T-helper 2 cell treated with Interferon-gamma antibody and Interleukin-4, amounts not matched to agents 100 ng/mL and 5 ng/mL, for 36 hours (primary cell): ENCODE data around the gene ZNF101. TPM values are rescaled to one million over a fixed set of nuclear protein-coding genes. Genes with fewer than 3 reads are reported as not detected.

Experiments
- intact Hi-C: fragments of 100-400 bp; cut with micrococcal nuclease; formaldehyde crosslinking; loops from one replicate; pipeline ENCODE4 v1.15.1; 2023
- total RNA-seq: library from RNA; stranded (reverse); gene quantifications from 2 replicates; pipeline ENCODE4 v1.2.3, GENCODE V29; 2022

Gene ZNF101
- 80.6 and 86.2 TPM in 2 replicates for total RNA-seq

- intact Hi-C loops, result loop anchor here (1.0 to 2.0 kb wide), 5 partner anchors 65 to 232 kb away; partner anchors contain the start of genes ZNF14 and ZNF93
Measured at GRCh38 chr19:19668230-19669012, at the start of gene ZNF101. ZNF101 (plus strand) TSS chr19:19668839; CDS start chr19:19668964, 125 bp downstream.

DNA sequence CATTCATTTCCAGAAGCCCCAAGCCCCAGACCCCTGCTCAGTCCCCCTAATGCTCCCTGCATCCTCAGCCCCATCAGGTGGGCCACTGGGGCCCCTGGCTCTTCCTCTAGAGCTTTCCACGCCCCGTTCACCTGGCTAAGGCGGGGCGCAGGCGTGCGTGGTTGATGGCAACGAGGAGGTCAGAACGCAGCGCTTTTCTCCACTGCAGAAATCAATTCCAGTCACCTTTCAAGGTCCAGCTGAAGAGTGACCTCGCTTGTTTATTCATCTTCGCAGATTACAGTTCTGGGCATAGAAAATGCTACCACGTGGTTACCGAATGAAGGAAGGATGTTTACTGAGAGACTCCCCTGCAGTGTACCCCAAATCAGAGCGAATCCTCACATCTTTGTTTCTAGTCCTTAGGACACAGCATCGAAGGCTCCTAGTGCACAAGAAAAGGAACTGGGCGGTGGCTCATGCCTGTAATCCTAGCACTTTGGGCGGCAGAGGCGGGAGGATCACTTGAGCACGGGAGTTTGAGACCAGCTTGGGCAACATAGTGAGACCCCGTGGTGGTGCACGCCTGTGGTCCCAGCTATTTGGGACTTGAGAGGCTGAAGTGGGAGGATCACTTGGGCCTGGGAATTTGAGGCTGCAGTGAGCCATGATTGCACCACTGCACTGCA lies 49.3 kb upstream of the ZNF101 start:
- intact Hi-C loops, result no loop called here

DNA sequence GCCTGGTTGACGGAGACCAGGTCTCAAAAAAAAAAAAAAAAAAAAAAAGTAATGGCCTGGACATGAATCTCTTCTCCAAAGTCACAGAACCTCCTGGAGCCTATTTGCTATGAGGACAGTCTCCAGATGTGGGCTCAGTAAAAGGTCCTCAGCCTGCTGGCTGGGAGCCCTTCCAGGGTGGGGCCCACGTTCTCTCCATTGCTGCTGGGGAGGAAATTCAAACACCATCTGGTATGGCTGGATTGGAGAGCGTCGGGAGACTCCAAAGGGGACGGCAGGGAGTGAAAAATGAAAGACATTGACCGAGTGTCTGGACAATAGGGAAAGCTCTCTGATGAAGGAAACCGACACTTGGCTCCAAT lies 48.8 kb upstream of the ZNF101 start:
- intact Hi-C loops, result no loop called here

GRCh38 chr19:19623383-19623782 lies 45.3 kb upstream of the ZNF101 start:
- intact Hi-C loops, result no loop called here

- intact Hi-C loops, result no loop called here
Measured at GRCh38 chr19:19624032-19624570, 44.5 kb upstream of the ZNF101 start.

- intact Hi-C loops, result loop anchor here (1.0 to 5.0 kb wide), 2 partner anchors 17 to 84 kb away; partner anchors contain the start of gene GMIP
Measured at GRCh38 chr19:19626516-19627472, 41.8 kb upstream of the ZNF101 start.

DNA sequence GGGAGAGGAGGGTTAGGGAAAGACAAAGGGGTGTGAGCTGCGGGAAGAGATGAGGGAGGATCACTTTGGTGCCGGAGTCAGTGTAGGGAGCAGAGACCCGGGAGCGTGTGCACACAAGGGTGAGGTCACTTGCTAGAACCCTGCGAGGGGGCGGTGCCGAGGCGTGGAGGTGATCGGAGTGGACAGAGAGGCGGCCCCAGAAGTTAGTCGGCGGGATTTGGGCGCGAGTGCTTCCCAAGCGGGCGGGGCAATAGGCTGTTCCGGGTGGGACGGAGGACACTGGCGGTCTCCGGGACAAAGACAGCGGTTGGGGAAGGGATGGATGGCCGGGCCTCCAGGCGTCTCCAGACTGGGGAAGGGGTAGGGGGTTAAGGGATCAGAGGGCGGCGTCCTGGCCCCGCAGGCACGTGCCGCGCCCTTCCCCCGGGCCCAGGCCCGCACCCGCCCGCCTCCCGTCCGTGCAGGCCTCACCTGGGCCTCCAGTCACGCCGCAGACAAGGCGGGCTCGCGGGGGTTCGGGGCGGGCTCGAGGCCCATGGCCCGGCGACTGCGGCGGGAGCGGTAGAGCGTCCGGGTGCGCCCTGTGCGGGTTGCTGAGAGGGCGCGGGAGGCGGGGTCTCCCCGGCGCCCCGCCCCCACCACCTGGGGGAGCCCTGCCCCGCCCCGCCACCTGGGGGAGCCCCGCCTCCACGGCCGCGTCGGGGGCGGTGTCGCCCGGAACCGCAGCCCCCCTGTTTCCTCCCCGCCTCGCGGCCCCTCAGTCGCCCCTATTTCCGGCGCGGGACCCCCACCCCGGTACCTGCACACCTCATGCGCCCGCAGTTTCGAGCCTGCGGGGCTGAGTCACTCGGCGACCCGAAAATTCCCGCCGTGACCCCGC lies 40.8 kb upstream of the ZNF101 start, which contains the start of gene LPAR2:
TSS of gene LPAR2 (minus strand) at position 600 of the 880 bp plus-strand sequence. CDS start 945 bp downstream, outside the sequence.
- intact Hi-C loops, result loop anchor here (1.0 to 5.0 kb wide), 3 partner anchors 10 to 86 kb away; partner anchors contain the start of genes GMIP and PBX4

DNA sequence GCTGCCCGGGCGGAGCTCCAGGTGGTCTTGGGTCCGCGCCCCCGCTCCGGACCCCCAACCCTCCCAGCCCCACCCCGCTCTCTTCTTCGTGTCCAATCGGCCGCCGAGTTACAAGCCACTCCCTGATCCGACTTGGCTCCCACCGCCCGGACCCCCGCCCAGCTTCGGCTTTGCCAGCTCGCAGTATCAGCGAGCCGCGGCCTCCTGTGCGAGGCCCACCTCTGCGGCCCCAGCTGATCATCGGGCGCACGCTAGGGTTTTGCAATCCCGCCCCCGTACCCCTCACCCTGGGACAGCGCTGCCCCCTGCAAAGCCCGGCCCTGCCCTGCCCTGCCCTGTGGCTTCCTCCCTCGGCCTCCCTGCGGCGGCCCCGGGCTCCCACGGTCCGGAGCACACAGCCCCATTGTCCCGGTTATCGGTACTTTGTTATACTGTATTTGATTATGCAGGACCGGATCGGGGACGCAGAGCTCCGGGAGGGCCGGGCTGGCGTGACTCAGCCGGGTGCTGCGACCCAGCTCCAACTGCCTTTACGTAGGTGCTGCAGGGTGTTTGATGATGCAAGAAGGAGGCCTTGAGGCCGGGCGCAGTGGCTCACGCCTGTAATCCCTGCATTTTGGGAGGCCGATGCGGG lies 40.0 kb upstream of the ZNF101 start:
- intact Hi-C loops, result loop anchor here (1.0 to 5.0 kb wide), 2 partner anchors 10 to 86 kb away; partner anchors contain the start of gene PBX4

- intact Hi-C loops, result no loop called here
Measured at GRCh38 chr19:19630062-19630414, 38.6 kb upstream of the ZNF101 start.

- intact Hi-C loops, result no loop called here
Measured at GRCh38 chr19:19630426-19630825, 38.2 kb upstream of the ZNF101 start.

GRCh38 chr19:19631346-19631745 lies 37.3 kb upstream of the ZNF101 start:
- intact Hi-C loops, result no loop called here

GRCh38 chr19:19632661-19633060 lies 36.0 kb upstream of the ZNF101 start:
- intact Hi-C loops, result no loop called here

DNA sequence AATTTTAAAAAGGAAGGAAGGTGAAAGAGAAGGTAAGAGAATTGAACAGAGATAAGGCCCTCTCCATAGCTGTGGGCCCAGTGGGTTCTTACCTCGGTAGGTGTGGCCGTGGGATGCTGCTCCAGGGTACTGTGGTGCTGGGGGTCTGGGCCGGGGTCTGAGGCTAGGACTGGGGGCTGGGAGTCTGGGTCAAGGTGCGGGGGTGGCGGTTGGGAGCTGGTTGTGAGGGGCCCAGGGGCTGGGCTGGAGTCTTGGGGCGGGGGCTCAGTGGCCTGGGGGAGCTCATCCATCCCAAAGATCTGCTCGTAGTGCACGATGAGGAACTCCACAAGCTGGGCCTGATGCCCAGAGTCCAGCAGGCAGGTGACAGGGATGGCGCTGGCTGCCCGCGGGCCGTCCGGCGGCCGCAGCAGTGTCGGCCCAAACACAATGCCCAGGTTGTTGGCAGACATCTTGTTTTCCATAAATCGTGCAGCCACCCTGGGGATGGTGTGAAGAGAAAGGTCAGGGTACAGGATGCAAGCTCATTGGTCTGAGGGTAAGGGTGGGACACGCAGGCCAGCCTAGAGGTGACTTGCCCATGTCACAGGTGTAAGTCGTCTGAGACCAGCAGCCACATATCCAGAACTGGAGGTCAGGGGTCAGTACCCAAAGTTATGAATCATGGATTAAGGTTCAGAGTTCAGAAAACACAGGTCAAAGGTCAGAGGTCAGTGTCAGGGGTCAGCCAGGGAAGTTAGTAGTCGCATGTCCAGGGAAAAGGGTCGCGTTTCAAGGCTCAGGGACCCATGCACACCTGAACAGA lies 34.7 kb upstream of the ZNF101 start:
- intact Hi-C loops, result no loop called here

GRCh38 chr19:19634516-19635312 lies 33.9 kb upstream of the ZNF101 start:
- intact Hi-C loops, result no loop called here

- intact Hi-C loops, result no loop called here
Measured at GRCh38 chr19:19635313-19635702, 33.3 kb upstream of the ZNF101 start.

DNA sequence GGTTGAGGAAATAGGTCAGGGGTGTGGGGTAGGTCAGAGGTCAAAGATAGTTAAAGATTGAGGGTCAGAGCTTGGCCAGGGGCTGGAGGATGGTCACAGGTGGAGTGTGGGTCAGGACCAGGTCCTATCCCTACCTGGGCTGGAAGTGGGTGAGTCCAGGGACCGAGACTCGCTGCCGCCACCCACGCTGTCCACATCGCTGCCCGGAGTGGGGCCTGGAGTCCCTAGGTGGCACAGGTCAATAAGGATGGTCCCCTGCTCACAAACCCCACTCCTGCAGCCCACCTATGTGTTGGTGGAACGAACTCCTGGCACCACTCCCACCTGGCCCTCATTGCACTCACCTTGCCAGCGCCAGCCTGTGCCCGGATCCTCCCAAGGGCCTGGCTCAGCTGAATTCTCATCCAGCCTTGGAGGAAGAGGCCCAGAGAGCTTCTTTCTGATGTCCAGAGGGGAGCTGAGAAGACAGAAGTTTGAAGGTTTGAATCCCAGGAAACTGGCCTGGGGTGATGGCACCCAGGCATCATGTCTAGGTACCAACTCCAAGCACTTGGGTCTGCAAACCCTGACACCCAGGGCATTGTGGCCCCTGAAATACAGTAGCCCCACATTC lies 32.0 kb upstream of the ZNF101 start:
- intact Hi-C loops, result no loop called here

DNA sequence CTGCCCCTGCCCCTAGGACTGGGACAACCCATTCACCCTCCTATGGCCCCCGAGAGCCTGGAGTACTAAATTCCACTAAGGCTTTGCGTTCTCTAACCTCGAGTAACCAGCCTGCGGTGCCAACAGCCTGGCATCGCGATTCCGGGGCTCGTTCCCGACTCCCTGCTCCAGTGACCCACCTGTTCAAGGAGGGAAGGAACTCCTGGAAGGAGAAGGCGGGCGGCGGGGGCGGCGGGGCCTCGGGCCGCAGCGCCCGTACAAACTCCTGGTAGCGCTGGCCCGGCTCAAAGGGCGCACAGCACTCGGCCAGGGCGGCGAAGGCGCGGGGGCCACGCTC lies 31.5 kb upstream of the ZNF101 start:
- intact Hi-C loops, result no loop called here
